Ovary (tissue), 9 donors: ENCODE measurements around the gene TSPEAR. TPM values are rescaled to one million over a fixed set of nuclear protein-coding genes. Genes with fewer than 3 reads are reported as not detected.

Source experiments
- DNase-seq, 5 donors: peaks; one replicate each; pipeline ENCODE4 v3.0.0-alpha.2; 2019 to 2020
- H3K27ac ChIP-seq, 2 donors: fragments of 200-600 bp; one replicate each; pipeline versions ENCODE4 v1.5.1 to v1.8.0; 2019 to 2022
- H3K27me3 ChIP-seq: fragments of 200-600 bp; one replicate; pipeline ENCODE4 v1.8.0; 2022
- H3K36me3 ChIP-seq: fragments of 200-600 bp; sonication (generic); one replicate; pipeline ENCODE4 v1.5.1; 2019
- H3K4me1 ChIP-seq: one replicate; pipeline ENCODE4 v1.8.1; 2013; ENCODE audit warnings: mild to moderate bottlenecking, moderate library complexity; ENCODE audit not compliant: insufficient read depth
- H3K4me3 ChIP-seq: fragments of 200-600 bp; sonication (generic); one replicate; pipeline ENCODE4 v1.5.1; 2017
- H3K9me3 ChIP-seq, 2 donors: fragments of 200-600 bp in 1 of 2; sonication (generic) in 1 of 2; one replicate each; pipeline versions ENCODE4 v1.5.1 to v1.8.1; 2013 to 2019; ENCODE audit warnings: mild to moderate bottlenecking in 1 of 2, moderate library complexity in 1 of 2
- CTCF ChIP-seq, 3 donors: fragments of 450-650 bp in 2 of 3; fragments of 200-600 bp in 1 of 3; IDR thresholded peaks; one replicate each; pipeline versions ENCODE4 v1.5.1 to v1.8.0; 2016 to 2022; ENCODE audit warnings: antibody characterized with exemption in 3 of 3, mild to moderate bottlenecking in 1 of 3
- EP300 ChIP-seq: sonication (generic); formaldehyde crosslinking; IDR thresholded peaks from one replicate; pipeline ENCODE4 v1.6.1; 2017; ENCODE audit warnings: antibody characterized with exemption
- POLR2A ChIP-seq: fragments of 450-650 bp; IDR thresholded peaks from one replicate; pipeline ENCODE4 v1.6.1; 2017; ENCODE audit warnings: antibody characterized with exemption, mild to moderate bottlenecking, moderate library complexity
- WGBS, 3 donors: extraction: QIAGEN DNeasy Blood & Tissue Kit in 1 of 3; methylation state at CpG; one replicate each; pipeline versions ENCODE4 v1.1.5 to v1.1.7; 2013 to 2017; 5-methylcytosine and 5-hydroxymethylcytosine counted together
- intact Hi-C, 4 donors: fragments of 100-400 bp; cut with DNase I; formaldehyde crosslinking; loops; one replicate each; pipeline versions ENCODE4 v1.11.0 to v1.15.1; 2022 to 2023
- polyA plus RNA-seq, 2 donors: library from polyadenylated mRNA; stranded (reverse); fragments of 200-250 nt in 1 of 2; fragments of 350-450 nt in 1 of 2; fragmentation: Illumina TruSeq in 1 of 2; extraction: RNeasy Lipid Tissue Mini Kit (QIAGEN cat#74804) in 1 of 2; gene quantifications; one replicate each; pipeline ENCODE4 v1.2.3, GENCODE V29; 2013 to 2014
- total RNA-seq, 7 donors: library from RNA; depleted of rRNA in 2 of 7; stranded (reverse); fragments of >200 nt in 2 of 7; fragmentation: NEBNext Ultra II Directional in 3 of 7; extraction: Animal tissue kit (Norgen Biotek cat#: 25700) in 3 of 7; gene quantifications; one replicate each; pipeline versions ENCODE4 v1.1.0 to v1.2.4, GENCODE V29; 2016 to 2023
- donor health status: DM: no; HTN: no; CAD: no; lungs with moderate emphysema.
- donor health status: DM: no; HTN: no; CAD: no.
- donor health status: Bipolar disorder and iron deficiency.
- donor health status: DM: yes; HTN: yes; CAD: no.
- donor health status: DM: no; HTN: no; CAD: no.
- donor health status: DM: yes; HTN: yes; CAD: no.

Gene TSPEAR
- total and polyA plus RNA-seq, 9 donors = 0.07 to 0.27 (median 0.11) TPM; not detected in 4

GRCh38 chr21:44579833-44580144, 131.6 kb downstream of the TSPEAR start:
- no peak overlapping the region for H3K27ac ChIP-seq
- 64 to 72% (median 69%) methylated on average over 7 of the region's 7 CpGs for WGBS, 3 donors
- TF ChIP-seq CTCF (IDR thresholded peaks at IDR 0.05) = no peak
- TF ChIP-seq POLR2A = no peak
- no peak for TF ChIP-seq EP300
- no peaks in the 10 kb centered on the region for H3K9me3 ChIP-seq
- H3K4me3 ChIP-seq = no peak overlapping the region
- no peaks in the 10 kb centered on the region for H3K4me1 ChIP-seq
- no peaks in the 10 kb centered on the region for H3K36me3 ChIP-seq
- DNase-seq = no peak
- H3K27me3 ChIP-seq = no peaks in the 10 kb centered on the region
- intact Hi-C loops = no loop called here

GRCh38 chr21:44579056-44579832, 132.1 kb downstream of the TSPEAR start:
- Histone ChIP-seq H3K4me1 (no peaks in the 10 kb centered on the region), H3K4me3 (no peak overlapping the region), H3K27me3 (no peaks in the 10 kb centered on the region), H3K36me3 (no peaks in the 10 kb centered on the region), H3K9me3 (no peaks in the 10 kb centered on the region), H3K27ac (no peak overlapping the region)
- intact Hi-C loops = no loop called here
- WGBS, 3 donors = 68 to 74% (median 71%) methylated on average over 19 to 22 of the region's 22 CpGs
- DNase-seq = no peak
- TF ChIP-seq EP300 (no peak), POLR2A (no peak), CTCF (IDR thresholded peaks at IDR 0.05) (no peak)

- TF ChIP-seq EP300 (no peak), POLR2A (no peak), CTCF (IDR thresholded peaks at IDR 0.05) (no peak)
- Histone ChIP-seq H3K4me1 (no peaks in the 10 kb centered on the region), H3K9me3 (no peaks in the 10 kb centered on the region), H3K4me3 (no peak overlapping the region), H3K27me3 (no peaks in the 10 kb centered on the region), H3K36me3 (no peaks in the 10 kb centered on the region), H3K27ac (no peak overlapping the region)
- WGBS, 3 donors = 91 to 96% (median 92%) methylated on average over 17 of the region's 17 CpGs
- peak in 1 of 5 donors; percentile 7 for DNase-seq
- intact Hi-C loops = no loop called here
These were observed 132.9 kb downstream of the TSPEAR start for GRCh38 chr21:44578371-44579055.

GRCh38 chr21:44576025-44576420, 135.3 kb downstream of the TSPEAR start:
- Histone ChIP-seq H3K27ac (no peak overlapping the region), H3K4me3 (no peak overlapping the region), H3K9me3 (no peaks in the 10 kb centered on the region), H3K36me3 (no peaks in the 10 kb centered on the region), H3K4me1 (no peaks in the 10 kb centered on the region), H3K27me3 (no peaks in the 10 kb centered on the region)
- 82 to 85% (median 84%) methylated on average over 10 of the region's 10 CpGs for WGBS, 3 donors
- TF ChIP-seq CTCF (IDR thresholded peaks at IDR 0.05) (no peak), EP300 (no peak), POLR2A (no peak)
- DNase-seq = no peak
- intact Hi-C loops = no loop called here
